Bronchial epithelial cell (primary cell): ENCODE data around the gene HNRNPA3. TPM values are rescaled to one million over a fixed set of nuclear protein-coding genes. Genes with fewer than 3 reads are reported as not detected.

Source experiments
- DNase-seq: peaks from one replicate; pipeline ENCODE4 v3.0.0-alpha.2; 2010; ENCODE audit warnings: low read depth
- FAIRE-seq: peaks from 2 replicates; lab custom pipeline; 2011; peaks lifted over from hg19 to GRCh38; lab: Jason Lieb, UNC
- H3K27me3 ChIP-seq: 2 replicates; pipeline ENCODE4 v1.5.1; 2011; ENCODE audit warnings: low read length; ENCODE audit not compliant: control insufficient read depth, insufficient read depth
- H3K36me3 ChIP-seq: 2 replicates; pipeline ENCODE4 v1.5.1; 2011; ENCODE audit warnings: low read length; ENCODE audit not compliant: control insufficient read depth, insufficient read depth
- H3K4me3 ChIP-seq: 2 replicates; pipeline ENCODE4 v1.5.1; 2011; ENCODE audit warnings: mild to moderate bottlenecking, low read depth, low read length, control low read depth
- CTCF ChIP-seq: IDR thresholded peaks from 2 replicates; pipeline ENCODE4 v1.5.1; 2011; ENCODE audit warnings: mild to moderate bottlenecking, moderate library complexity, low read length, control low read depth, inconsistent platforms; ENCODE audit not compliant: insufficient read depth, severe bottlenecking
- total RNA-seq: library from RNA; depleted of rRNA; stranded (reverse); fragments of >200 nt; gene quantifications from 2 replicates; pipeline ENCODE4 v1.2.1, GENCODE V29; 2014

HNRNPA3 gene
- total RNA-seq, 1 donor from 2014 or later: 30.5 TPM

- H3K27me3 ChIP-seq: no peaks in the 10 kb centered on the region
- FAIRE-seq: no peak
- H3K36me3 ChIP-seq: peaks cover 13% of the 10 kb centered on the region
- no peak overlapping the region for H3K4me3 ChIP-seq
- DNase-seq: peak; percentile 51
- no peak for TF ChIP-seq CTCF
Observed at GRCh38 chr2:177252808-177253531, 40.4 kb downstream of the HNRNPA3 start.

- no peak for TF ChIP-seq CTCF
- H3K4me3 ChIP-seq: no peak overlapping the region
- DNase-seq (no peak), FAIRE-seq (no peak)
- H3K27me3 ChIP-seq: no peaks in the 10 kb centered on the region
- H3K36me3 ChIP-seq: peaks cover 11% of the 10 kb centered on the region
Observed at GRCh38 chr2:177253704-177254103, 41.1 kb downstream of the HNRNPA3 start.

GRCh38 chr2:177254433-177255226 lies 42.0 kb downstream of the HNRNPA3 start:
- Histone ChIP-seq H3K4me3 (no peak overlapping the region), H3K36me3 (peaks cover 11% of the 10 kb centered on the region)
- FAIRE-seq: no peak

GRCh38 chr2:177255227-177255601 lies 42.6 kb downstream of the HNRNPA3 start:
- Histone ChIP-seq H3K27me3 (no peaks in the 10 kb centered on the region), H3K4me3 (no peak overlapping the region), H3K36me3 (peaks cover 11% of the 10 kb centered on the region)
- no peak for DNase-seq
- FAIRE-seq: no peak
- no peak for TF ChIP-seq CTCF

More at GRCh38 chr2:177254433-177255226, 42.0 kb downstream of the HNRNPA3 start:
- TF ChIP-seq CTCF: peak; percentile 61
- no peaks in the 10 kb centered on the region for H3K27me3 ChIP-seq
- no peak for DNase-seq

- DNase-seq (no peak), FAIRE-seq (no peak)
- Histone ChIP-seq H3K27me3 (no peaks in the 10 kb centered on the region), H3K4me3 (no peak overlapping the region), H3K36me3 (peaks cover 7% of the 10 kb centered on the region)
- no peak for TF ChIP-seq CTCF
Observed at GRCh38 chr2:177256026-177256425, 43.4 kb downstream of the HNRNPA3 start.
